GM23338 (cell line): Measurements from ENCODE around the gene DCST1. TPM values are rescaled to one million over a fixed set of nuclear protein-coding genes. Genes with fewer than 3 reads are reported as not detected.

Experiments used
- ATAC-seq: fragments of 200-7000 bp; cut with Tn5 transposase; 3 replicates; pipeline ENCODE4 v1.9.1; 2020
- DNase-seq: peaks from one replicate; pipeline ENCODE4 v3.0.0-alpha.2; 2015; ENCODE audit warnings: low spot score
- H2AFZ ChIP-seq: fragments of 200-600 bp; sonication (generic); 2 replicates; pipeline ENCODE4 v1.8.0; 2016; ENCODE audit warnings: antibody characterized with exemption, mild to moderate bottlenecking, moderate library complexity
- H3F3A ChIP-seq: fragments of 200-600 bp; sonication (generic); replicated peaks from 2 replicates; pipeline ENCODE4 v1.8.0; 2017; ENCODE audit warnings: antibody characterized with exemption, mixed run types, low read depth
- H3K27ac ChIP-seq: fragments of 200-600 bp; sonication (generic); 2 replicates; pipeline ENCODE4 v1.6.1; 2016; ENCODE audit warnings: low read depth
- H3K27me3 ChIP-seq: fragments of 200-600 bp; sonication (generic); 2 replicates; pipeline ENCODE4 v1.8.0; 2016; ENCODE audit warnings: mild to moderate bottlenecking, mixed run types, moderate library complexity; ENCODE audit not compliant: insufficient read depth
- H3K36me3 ChIP-seq: fragments of 200-600 bp; sonication (generic); 2 replicates; pipeline ENCODE4 v1.8.0; 2016; ENCODE audit warnings: mild to moderate bottlenecking; ENCODE audit not compliant: insufficient read depth
- H3K4me1 ChIP-seq: fragments of 200-600 bp; sonication (generic); 2 replicates; pipeline ENCODE4 v1.8.0; 2016; ENCODE audit warnings: mild to moderate bottlenecking, moderate library complexity; ENCODE audit not compliant: insufficient read depth
- H3K4me2 ChIP-seq: fragments of 200-600 bp; sonication (generic); 2 replicates; pipeline ENCODE4 v1.7.1; 2017; ENCODE audit warnings: mixed run types
- H3K4me3 ChIP-seq: fragments of 200-600 bp; sonication (generic); 2 replicates; pipeline ENCODE4 v1.6.1; 2016; ENCODE audit warnings: mixed run types
- H3K79me2 ChIP-seq: fragments of 200-600 bp; sonication (generic); replicated peaks from 2 replicates; pipeline ENCODE4 v1.8.0; 2017; ENCODE audit warnings: mild to moderate bottlenecking; ENCODE audit not compliant: insufficient read depth
- H3K9me2 ChIP-seq: fragments of 200-600 bp; sonication (generic); 2 replicates; pipeline ENCODE4 v1.8.0; 2017; ENCODE audit not compliant: insufficient read depth
- H4K20me1 ChIP-seq: fragments of 200-600 bp; sonication (generic); replicated peaks from 2 replicates; pipeline ENCODE4 v1.8.0; 2017; ENCODE audit warnings: mild to moderate bottlenecking; ENCODE audit not compliant: insufficient read depth
- H3K27ac Mint-ChIP-seq: 2 replicates; pipeline ENCODE4 v1.8.0; 2020; ENCODE audit warnings: inconsistent platforms, mild to moderate bottlenecking, moderate library complexity, mixed read lengths
- H3K27me3 Mint-ChIP-seq: 3 replicates; pipeline ENCODE4 v1.8.0; 2022; ENCODE audit warnings: low read depth, mild to moderate bottlenecking, moderate library complexity, mixed read lengths, inconsistent platforms; ENCODE audit not compliant: insufficient read depth, poor library complexity
- H3K36me3 Mint-ChIP-seq: 3 replicates; pipeline ENCODE4 v1.8.0; 2021; ENCODE audit warnings: low read depth, mild to moderate bottlenecking, inconsistent platforms, moderate library complexity, mixed read lengths
- H3K4me1 Mint-ChIP-seq: 3 replicates; pipeline ENCODE4 v1.8.0; 2020; ENCODE audit warnings: mild to moderate bottlenecking, inconsistent platforms, mixed read lengths
- H3K4me3 Mint-ChIP-seq: 3 replicates; pipeline ENCODE4 v1.8.0; 2021; ENCODE audit warnings: moderate library complexity, mild to moderate bottlenecking, inconsistent platforms, mixed read lengths
- H3K9me3 Mint-ChIP-seq: 3 replicates; pipeline ENCODE4 v1.8.0; 2020; ENCODE audit warnings: moderate library complexity, mild to moderate bottlenecking, inconsistent platforms, mixed read lengths
- CREB1 ChIP-seq: fragments of 250-450 bp; sonication (Bioruptor Pico); IDR thresholded peaks from 2 replicates; pipeline ENCODE4 v1.5.0; 2020; ENCODE audit warnings: low read depth, mild to moderate bottlenecking, moderate library complexity
- CTCF ChIP-seq, 2 experiments: fragments of 200-600 bp in 1 of 2; sonication (generic) in 1 of 2; conservative IDR thresholded peaks; 2 replicates each; pipeline versions ENCODE4 v1.5.1 to v1.6.1; 2016 to 2017; ENCODE audit warnings: antibody characterized with exemption in 2 of 2, low read depth in 2 of 2, mild to moderate bottlenecking in 2 of 2, moderate library complexity in 1 of 2
- EZH2 ChIP-seq: fragments of 200-600 bp; sonication (generic); IDR thresholded peaks from one replicate; pipeline ENCODE4 v1.8.0; 2017; ENCODE audit warnings: antibody characterized with exemption, mild to moderate bottlenecking, low read depth; ENCODE audit not compliant: unreplicated experiment
- JUNB ChIP-seq: IDR thresholded peaks from one replicate; pipeline ENCODE4 v1.6.1; 2016; ENCODE audit warnings: antibody characterized with exemption; ENCODE audit not compliant: unreplicated experiment
- ZNF114 ChIP-seq: fragments of 250-450 bp; sonication (Bioruptor Pico); IDR thresholded peaks from 2 replicates; pipeline ENCODE4 v1.5.0; 2020; ENCODE audit warnings: mild to moderate bottlenecking, moderate library complexity
- polyA plus RNA-seq: library from polyadenylated mRNA; unstranded; fragments of >200 nt; fragmentation: Nextera tagmentation; extraction: Ambion mirVana; gene quantifications from 2 replicates; pipeline ENCODE4 v1.2.1, GENCODE V29; 2016
- total RNA-seq: library from RNA; depleted of rRNA; stranded (reverse); fragments of >200 nt; shearing (Covaris generic); gene quantifications from 2 replicates; pipeline ENCODE4 v1.2.3, GENCODE V29; 2014

The DCST1 gene
- total and polyA plus RNA-seq, 2 experiments from 2014 or later: not detected

DNA sequence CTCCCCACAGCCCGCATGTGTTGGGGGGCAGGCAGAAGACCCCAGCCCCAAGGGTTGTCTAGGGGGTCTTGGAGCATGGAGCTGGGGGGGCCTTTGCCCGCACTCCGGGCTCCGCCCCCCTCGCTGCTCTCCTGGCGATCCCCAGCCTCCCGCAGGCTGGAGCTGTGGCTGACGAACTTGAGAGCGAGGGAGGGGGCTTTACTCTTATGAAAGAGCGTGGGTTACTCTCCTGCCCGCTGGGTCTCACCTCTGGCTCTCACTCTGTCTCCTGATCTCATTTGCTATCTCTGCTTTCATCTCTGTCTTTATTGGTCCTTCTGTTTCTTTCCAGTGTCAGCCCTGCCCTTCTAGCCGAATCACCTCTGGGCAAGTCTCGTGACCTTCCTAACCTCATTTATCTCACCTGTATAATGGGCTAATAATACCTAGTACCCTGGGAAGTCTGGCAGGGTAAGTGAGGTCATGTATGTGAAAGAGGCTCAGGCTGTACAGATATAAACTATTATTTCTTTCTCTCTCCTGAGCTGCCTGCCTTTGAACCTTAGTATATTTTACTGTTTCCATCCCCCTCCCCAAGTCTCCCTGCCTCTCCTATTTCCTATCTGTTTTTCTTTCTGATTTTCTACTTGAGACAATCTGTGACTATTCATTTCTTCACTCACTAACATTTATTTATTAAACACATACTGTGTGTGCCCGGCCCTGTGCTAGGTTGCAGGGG is 30.6 kb downstream of the DCST1 start:
- Mint-ChIP-seq H3K36me3 (peaks cover 31% of the 10 kb centered on the region), H3K4me1 (peaks cover 33% of the 10 kb centered on the region), H3K27ac (peak overlapping the region; percentile 64), H3K9me3 (no peaks in the 10 kb centered on the region), H3K4me3 (peak overlapping the region; percentile 83), H3K27me3 (peaks cover 11% of the 10 kb centered on the region)
- Histone ChIP-seq H3K27ac (0 out of 2 replicates have a peak overlapping the region, but pooled peaks have one; percentile 69), H3K4me3 (peak overlapping the region; percentile 97), H3K36me3 (no peaks in the 10 kb centered on the region), H3K9me2 (no peaks in the 10 kb centered on the region), H2AFZ (peak overlapping the region; percentile 60), H3K4me2 (peak overlapping the region; percentile 94), H3K79me2 (peaks cover 14% of the 10 kb centered on the region), H3K4me1 (peaks cover 16% of the 10 kb centered on the region), H3F3A (peaks cover 22% of the 10 kb centered on the region), H4K20me1 (peaks cover 19% of the 10 kb centered on the region), H3K27me3 (peaks cover 6% of the 10 kb centered on the region; the same call in 1 of the 2 replicates)
- TF ChIP-seq CTCF (conservative IDR thresholded peaks at IDR 0.05; ENCODE audit: low read depth in 2 of 2): no peak
- TF ChIP-seq JUNB: no peak
- peak; percentile 12 for ATAC-seq
- peak; percentile 76 for DNase-seq

DNA sequence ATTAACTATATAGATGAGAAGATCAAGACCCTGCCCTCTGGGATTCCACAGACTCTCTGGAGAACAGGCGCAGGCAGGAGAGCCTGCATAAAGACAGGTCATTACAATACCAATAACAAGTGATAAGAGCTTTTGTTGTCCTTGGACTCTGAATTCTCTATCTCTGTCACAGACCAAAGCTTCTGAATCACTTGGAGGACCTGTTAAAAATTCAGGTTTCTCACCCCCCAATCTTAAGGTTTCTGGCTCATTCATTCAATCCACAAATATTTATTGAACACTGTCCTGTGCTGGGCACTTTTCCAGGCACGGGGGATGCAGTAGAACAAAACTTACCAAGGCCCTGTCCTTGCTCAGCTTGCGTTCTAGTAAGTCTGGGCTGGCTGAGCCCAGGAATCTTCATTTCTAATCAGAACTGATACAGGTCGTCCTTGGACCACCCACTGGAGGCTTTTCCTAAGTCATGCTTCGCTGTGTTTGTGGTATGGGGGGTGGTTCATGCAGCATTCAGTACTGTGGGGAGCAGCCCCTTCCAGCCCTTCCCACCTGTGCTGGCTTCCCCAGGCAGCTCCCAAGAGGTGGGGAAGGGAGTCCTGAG is 31.3 kb downstream of the DCST1 start:
- Mint-ChIP-seq H3K27me3 (peaks cover 11% of the 10 kb centered on the region), H3K4me3 (peak overlapping the region; percentile 83)

More for the DNA sequence above, 31.3 kb downstream of the DCST1 start:
- Histone ChIP-seq H3K27me3 (peaks cover 6% of the 10 kb centered on the region; the same call in 1 of the 2 replicates), H2AFZ (no peak overlapping the region), H3K4me3 (peak overlapping the region; percentile 97), H3K9me2 (no peaks in the 10 kb centered on the region), H3K27ac (no peak overlapping the region), H3K4me2 (peak overlapping the region; percentile 94), H3K36me3 (no peaks in the 10 kb centered on the region), H3K79me2 (peaks cover 14% of the 10 kb centered on the region), H4K20me1 (peaks cover 22% of the 10 kb centered on the region), H3F3A (peaks cover 27% of the 10 kb centered on the region), H3K4me1 (peaks cover 16% of the 10 kb centered on the region)
- Mint-ChIP-seq H3K4me1 (peaks cover 36% of the 10 kb centered on the region), H3K9me3 (no peaks in the 10 kb centered on the region), H3K27ac (no peak overlapping the region; the same call in none of the 2 replicates), H3K36me3 (peaks cover 30% of the 10 kb centered on the region)
- TF ChIP-seq CREB1 (CRISPR knock-in tag) (no peak), ZNF114 (no peak), EZH2 (no peak), CTCF (conservative IDR thresholded peaks at IDR 0.05; ENCODE audit: low read depth in 2 of 2) (no peak)
- peak; percentile 28 for DNase-seq
- ATAC-seq: no peak
